IPS DF 6.9 (cell line): ENCODE measurements around the gene RPRML.

Experiments
- DNase-seq: peaks from one replicate; pipeline ENCODE4 v3.0.0-alpha.2; 2013; ENCODE audit warnings: low read depth, low spot score
- H3K27ac ChIP-seq: one replicate; pipeline ENCODE4 v1.5.1; 2013; ENCODE audit warnings: low read length, control low read depth
- H3K27me3 ChIP-seq: 2 replicates; pipeline ENCODE4 v1.6.1; 2013; ENCODE audit warnings: mild to moderate bottlenecking, low read length; ENCODE audit not compliant: control insufficient read depth, insufficient read depth
- H3K36me3 ChIP-seq: 2 replicates; pipeline ENCODE4 v1.6.1; 2013; ENCODE audit warnings: low read length; ENCODE audit not compliant: control insufficient read depth, insufficient read depth
- H3K4me1 ChIP-seq: 2 replicates; pipeline ENCODE4 v1.6.1; 2013; ENCODE audit warnings: low read length; ENCODE audit not compliant: control insufficient read depth, insufficient read depth
- H3K4me3 ChIP-seq: 2 replicates; pipeline ENCODE4 v1.5.1; 2013; ENCODE audit warnings: mild to moderate bottlenecking, low read length
- H3K9me3 ChIP-seq: 2 replicates; pipeline ENCODE4 v1.6.1; 2013; ENCODE audit warnings: low read length, inconsistent platforms; ENCODE audit not compliant: control insufficient read depth, insufficient read depth
- WGBS: extraction: QIAGEN DNeasy Blood & Tissue Kit; methylation state at CpG from one replicate; pipeline ENCODE4 v1.1.7; 2013; ENCODE audit warnings: mixed read lengths, missing lambda C conversion rate; ENCODE audit not compliant: insufficient read length, insufficient coverage; 5-methylcytosine and 5-hydroxymethylcytosine counted together

RPRML gene

DNA sequence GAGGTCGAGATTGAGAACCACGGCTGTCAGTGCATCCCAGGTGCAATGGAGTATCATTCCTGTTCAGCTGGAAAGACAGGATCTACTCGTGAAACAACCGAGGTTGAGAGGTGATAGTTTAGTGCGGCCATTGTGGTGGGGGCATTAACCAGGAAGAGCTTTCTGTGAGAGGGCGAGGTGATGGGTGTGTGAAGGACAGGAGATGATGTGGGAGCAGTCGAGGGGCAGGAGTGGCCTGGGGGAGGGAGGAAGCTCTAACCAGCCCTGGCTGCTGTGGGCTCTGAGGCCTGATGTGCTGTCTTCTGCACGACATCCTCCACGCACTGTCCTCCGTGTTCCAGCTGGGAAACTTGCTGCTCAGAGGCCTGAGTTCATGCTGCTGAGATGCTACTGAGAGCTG lies 34.1 kb downstream of the RPRML start:
- Histone ChIP-seq H3K27ac (no peak overlapping the region), H3K36me3 (no peaks in the 10 kb centered on the region), H3K27me3 (no peaks in the 10 kb centered on the region), H3K4me1 (peaks cover 10% of the 10 kb centered on the region), H3K4me3 (no peak overlapping the region), H3K9me3 (no peaks in the 10 kb centered on the region)
- no peak for DNase-seq
- no CpG with 5 or more reads among the region's 10 CpGs for WGBS

DNA sequence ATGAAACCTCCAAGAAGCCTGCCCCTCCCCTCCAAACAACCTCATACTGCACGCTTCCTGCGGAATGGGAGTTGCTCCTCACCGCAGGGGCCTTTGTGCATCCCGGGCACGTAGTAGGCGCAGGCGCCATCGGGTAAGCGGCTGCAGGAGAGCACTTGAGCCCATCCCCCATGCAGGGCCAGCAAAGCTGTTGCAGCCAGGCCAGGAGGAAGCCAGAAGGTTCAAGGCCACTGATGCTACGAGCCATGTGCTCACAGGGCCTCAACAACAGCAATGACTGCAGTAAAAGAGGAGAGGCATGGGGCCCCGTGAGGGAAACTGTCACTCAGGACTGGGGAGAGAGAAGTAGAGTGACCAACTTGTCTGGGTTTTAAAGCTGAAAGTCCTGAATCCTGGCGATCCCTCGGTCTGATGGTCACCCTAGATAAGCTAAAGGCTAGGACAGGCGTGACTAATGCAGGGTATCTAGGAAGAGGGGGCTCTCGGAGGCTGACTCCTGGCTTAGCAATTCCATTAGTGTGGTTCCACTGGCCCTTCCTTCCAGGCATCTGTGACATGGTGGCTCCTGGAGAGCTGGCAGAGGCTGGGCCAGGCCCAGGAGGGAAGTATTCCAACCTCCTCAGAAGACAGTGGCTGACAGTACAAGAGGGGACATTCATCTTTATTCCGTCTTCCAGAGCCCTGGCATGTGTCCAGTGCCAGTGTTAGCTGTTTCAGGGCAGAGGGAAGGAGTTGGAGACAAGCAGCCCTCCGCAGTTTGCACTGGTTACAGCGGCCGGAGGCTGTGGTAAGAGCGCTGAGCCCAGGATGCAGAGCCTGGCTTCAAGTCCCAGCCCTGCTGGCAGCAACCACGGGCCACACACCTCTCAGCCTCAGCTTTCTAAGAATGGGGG lies 35.3 kb downstream of the RPRML start:
- no peaks in the 10 kb centered on the region for H3K27me3 ChIP-seq
- H3K4me1 ChIP-seq: peaks cover 10% of the 10 kb centered on the region
- H3K9me3 ChIP-seq: no peaks in the 10 kb centered on the region
- no peak for DNase-seq
- no peak overlapping the region for H3K4me3 ChIP-seq
- H3K36me3 ChIP-seq: no peaks in the 10 kb centered on the region; the same call in 1 of the 2 replicates
- no CpG with 5 or more reads among the region's 21 CpGs for WGBS
- no peak overlapping the region for H3K27ac ChIP-seq

DNA sequence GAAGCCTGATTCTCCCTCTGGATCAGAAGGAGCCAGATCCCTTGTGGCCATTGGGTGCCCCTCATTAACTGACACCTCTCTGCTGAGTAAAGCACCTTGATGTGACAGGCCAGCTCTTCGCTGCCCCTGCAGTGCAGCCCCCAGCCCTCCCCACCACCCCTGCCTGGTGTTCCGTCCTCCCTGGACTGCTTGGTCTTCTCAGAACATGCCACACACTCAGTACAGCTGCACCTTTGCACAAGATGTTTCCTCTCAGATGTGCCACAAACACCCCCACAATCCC lies 35.9 kb downstream of the RPRML start:
- Histone ChIP-seq H3K4me1 (peaks cover 10% of the 10 kb centered on the region), H3K36me3 (peaks cover 4% of the 10 kb centered on the region), H3K27ac (no peak overlapping the region), H3K27me3 (no peaks in the 10 kb centered on the region), H3K4me3 (no peak overlapping the region), H3K9me3 (no peaks in the 10 kb centered on the region)
- no peak for DNase-seq
- no CpG with 5 or more reads among the region's 2 CpGs for WGBS

DNA sequence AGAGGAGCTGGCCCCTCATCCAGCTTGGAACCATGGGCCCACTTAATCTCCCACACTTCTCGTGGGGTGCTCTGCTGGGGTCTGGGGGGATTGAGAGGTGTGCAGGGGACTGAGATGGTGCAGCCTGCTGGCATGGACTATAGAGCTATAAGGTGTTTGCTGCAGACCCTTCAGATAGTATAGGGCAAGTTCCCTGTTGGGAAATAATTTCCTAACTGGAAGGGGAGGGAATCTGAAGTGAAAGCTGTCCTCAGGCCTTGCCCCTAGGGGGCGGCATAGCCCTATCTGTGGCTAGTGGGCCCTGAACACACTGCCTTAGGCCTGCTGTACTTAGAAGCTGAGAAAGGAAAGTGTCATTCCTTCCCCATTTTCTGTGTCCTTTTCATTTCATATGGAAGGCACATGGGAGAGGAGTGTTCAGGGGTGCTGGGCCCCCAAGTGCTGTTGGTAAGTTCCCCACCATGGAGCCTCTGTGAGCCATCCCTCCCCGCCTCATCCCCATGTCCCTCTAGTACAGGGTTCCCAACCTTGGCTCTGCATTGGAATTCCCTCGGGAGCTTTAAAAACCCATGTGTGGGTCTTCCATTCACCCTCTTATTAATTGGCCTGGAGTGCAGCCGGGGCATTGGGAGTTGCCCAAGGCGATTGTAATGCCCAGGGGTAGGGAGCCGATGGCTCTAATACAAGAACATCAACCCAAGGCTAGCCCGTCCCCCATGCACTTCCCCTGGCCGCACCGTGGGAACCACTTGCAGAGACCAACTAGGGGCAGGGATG lies 36.4 kb downstream of the RPRML start:
- Histone ChIP-seq H3K4me1 (peaks cover 10% of the 10 kb centered on the region), H3K4me3 (no peak overlapping the region), H3K27me3 (no peaks in the 10 kb centered on the region), H3K27ac (no peak overlapping the region), H3K9me3 (no peaks in the 10 kb centered on the region), H3K36me3 (peaks cover 4% of the 10 kb centered on the region)
- no CpG with 5 or more reads among the region's 10 CpGs for WGBS
- peak; percentile 55 for DNase-seq

DNA sequence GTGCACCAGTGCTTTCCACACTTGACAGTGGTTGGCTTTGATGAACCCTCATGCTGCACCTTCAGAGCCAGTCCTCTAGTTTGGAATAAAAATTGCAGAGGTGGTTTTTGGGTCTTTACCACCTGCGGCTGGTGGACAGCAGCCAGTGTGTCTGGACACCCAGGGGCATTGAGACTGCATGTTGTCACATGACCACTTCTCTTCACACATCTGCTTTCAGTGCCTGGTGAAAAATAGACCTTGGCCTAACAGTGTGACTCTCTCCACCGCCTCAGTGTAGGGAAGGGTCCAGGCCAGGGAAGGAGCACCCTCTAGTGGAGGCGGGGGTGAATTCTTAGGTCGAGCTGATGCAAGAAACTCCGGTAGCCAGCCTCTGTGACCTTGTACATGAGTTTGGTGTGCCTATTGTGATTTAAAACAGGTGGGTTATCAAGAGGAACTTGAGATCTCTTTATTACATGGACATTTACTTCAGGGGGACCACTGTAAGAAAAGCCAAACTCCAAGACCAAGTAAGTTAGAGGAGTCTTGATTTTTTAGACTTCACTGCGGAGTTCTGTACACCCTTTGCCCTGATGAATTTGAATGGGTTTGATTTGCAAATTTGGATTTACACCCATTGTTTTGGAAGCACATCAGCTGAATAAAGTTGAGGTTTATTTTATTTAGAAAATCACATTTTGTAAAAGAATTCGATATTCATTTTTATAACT lies 38.2 kb downstream of the RPRML start:
- no peaks in the 10 kb centered on the region for H3K27me3 ChIP-seq
- no peaks in the 10 kb centered on the region for H3K9me3 ChIP-seq
- H3K36me3 ChIP-seq: peaks cover 4% of the 10 kb centered on the region
- H3K4me1 ChIP-seq: peaks cover 10% of the 10 kb centered on the region
- DNase-seq: no peak
- H3K27ac ChIP-seq: no peak overlapping the region
- no peak overlapping the region for H3K4me3 ChIP-seq
- no CpG with 5 or more reads among the region's 7 CpGs for WGBS

DNA sequence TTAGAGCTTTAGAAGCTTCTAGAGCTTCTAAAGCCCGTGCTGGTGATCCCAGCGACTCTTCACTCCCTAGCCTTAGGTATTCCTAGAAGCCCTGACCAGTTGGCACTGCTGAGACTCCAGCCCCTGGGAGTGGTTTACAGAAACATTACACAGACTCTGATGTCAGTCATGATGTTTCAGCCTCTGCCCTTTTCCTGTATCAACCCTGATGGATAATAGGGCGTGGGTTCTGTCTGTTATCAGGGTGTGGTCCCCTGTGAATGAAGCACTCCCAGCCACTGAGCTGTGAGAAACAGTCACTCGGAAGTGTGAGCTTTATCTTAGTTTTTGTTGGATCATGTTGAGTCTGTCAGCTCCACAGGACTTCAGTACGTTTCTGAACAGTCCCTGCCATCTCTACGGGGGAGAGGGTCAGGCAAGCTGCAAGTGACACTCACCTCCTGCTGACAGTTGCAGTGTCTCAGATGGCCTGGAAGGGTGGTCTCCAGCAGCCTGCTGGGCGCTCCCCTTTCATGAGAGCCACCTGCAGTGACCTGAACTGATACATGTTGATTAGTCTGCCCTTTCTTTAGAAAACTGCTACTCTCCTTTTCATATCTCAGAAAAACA lies 43.3 kb downstream of the RPRML start:
- peaks cover 25% of the 10 kb centered on the region for H3K36me3 ChIP-seq
- DNase-seq: no peak
- H3K9me3 ChIP-seq: no peaks in the 10 kb centered on the region
- H3K27ac ChIP-seq: no peak overlapping the region
- no CpG with 5 or more reads among the region's 7 CpGs for WGBS
- no peaks in the 10 kb centered on the region for H3K27me3 ChIP-seq
- no peaks in the 10 kb centered on the region for H3K4me1 ChIP-seq
- H3K4me3 ChIP-seq: no peak overlapping the region

DNA sequence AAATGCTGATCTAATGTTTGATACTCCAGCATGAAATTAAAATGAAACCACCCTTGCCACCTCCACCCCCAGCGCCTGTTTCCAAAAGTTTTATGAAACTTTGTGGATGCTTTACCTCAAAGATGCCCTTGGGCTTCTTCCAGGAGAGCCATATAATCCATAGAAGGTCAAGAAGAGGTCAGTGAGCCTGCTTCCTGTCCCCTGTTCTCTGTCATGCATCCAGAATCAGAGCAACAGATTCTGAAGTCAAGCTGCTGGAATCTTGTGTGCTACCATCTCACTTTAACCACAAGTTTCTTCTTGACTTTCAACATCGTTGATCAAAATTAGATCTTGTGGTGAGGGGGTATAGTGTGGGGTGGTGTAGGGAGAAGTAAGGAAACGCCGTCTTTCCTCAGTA lies 47.5 kb downstream of the RPRML start:
- Histone ChIP-seq H3K4me1 (no peaks in the 10 kb centered on the region), H3K27ac (no peak overlapping the region), H3K9me3 (no peaks in the 10 kb centered on the region), H3K4me3 (no peak overlapping the region), H3K27me3 (no peaks in the 10 kb centered on the region), H3K36me3 (peaks cover 21% of the 10 kb centered on the region)
- no CpG with 5 or more reads among the region's 4 CpGs for WGBS
- DNase-seq: no peak

DNA sequence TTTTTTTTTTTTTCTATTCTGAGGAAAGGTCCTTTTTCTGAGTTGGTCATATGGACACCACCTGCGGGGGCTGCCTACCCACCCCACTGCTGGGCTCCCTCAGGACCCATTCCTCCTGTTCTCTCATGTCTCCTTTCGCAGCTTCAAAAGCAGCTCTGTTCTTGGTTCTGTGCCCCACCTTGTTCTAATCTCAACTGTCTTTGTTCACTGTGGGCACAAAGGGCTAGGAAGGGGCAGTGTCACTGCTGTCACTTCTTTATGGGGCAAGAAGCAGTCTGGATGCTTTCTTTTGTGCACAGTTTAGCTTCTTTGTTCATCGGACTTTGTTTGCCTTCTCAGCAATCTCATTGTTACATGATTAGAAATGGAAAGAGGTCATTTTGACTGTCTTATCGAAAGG lies 49.0 kb downstream of the RPRML start:
- no peak overlapping the region for H3K27ac ChIP-seq
- H3K9me3 ChIP-seq: no peaks in the 10 kb centered on the region
- H3K36me3 ChIP-seq: peaks cover 21% of the 10 kb centered on the region
- no peaks in the 10 kb centered on the region for H3K4me1 ChIP-seq
- no peak overlapping the region for H3K4me3 ChIP-seq
- WGBS: no CpG with 5 or more reads among the region's 4 CpGs
- no peak for DNase-seq
- no peaks in the 10 kb centered on the region for H3K27me3 ChIP-seq

DNA sequence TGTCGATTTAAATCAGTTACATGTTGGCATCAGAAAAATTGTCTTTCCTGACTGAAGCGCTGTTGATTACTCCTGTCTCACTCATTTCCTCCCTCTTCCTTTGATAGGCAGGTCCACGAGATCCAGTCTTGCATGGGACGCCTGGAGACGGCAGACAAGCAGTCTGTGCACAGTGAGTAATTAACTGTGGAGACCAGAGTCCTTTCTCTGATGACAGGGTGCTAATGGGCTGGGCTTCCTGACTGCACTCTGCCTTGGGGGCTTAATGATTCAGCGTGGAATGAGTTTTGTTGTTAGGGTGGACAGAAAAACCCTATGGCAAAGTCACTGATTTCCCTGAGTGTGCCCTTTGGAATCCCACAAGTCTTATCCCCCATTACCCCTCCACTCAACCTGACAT lies 49.6 kb downstream of the RPRML start:
- Histone ChIP-seq H3K9me3 (no peaks in the 10 kb centered on the region), H3K27ac (no peak overlapping the region), H3K4me3 (no peak overlapping the region), H3K27me3 (no peaks in the 10 kb centered on the region), H3K36me3 (peaks cover 17% of the 10 kb centered on the region), H3K4me1 (no peaks in the 10 kb centered on the region)
- no peak for DNase-seq
- no CpG with 5 or more reads among the region's 6 CpGs for WGBS
